ENCODE results near the gene TRABD2B. TPM values are rescaled to one million over a fixed set of nuclear protein-coding genes. Genes with fewer than 3 reads are reported as not detected.

The TRABD2B gene
- total RNA-seq, 1 experiment from 2014 or later = 10.3 TPM

- peaks cover 30% of the 10 kb centered on the region for H3K27me3 Mint-ChIP-seq (ENCODE audit: low read depth)
- no peak for TF ChIP-seq SMAD3 (CRISPR knock-in tag; IDR thresholded peaks at IDR 0.05; ENCODE audit: borderline replicate concordance)
- no peak for TF ChIP-seq NFYB (CRISPR knock-in tag; conservative IDR thresholded peaks at IDR 0.05; ENCODE audit: low read depth)
- TF ChIP-seq CREM (CRISPR knock-in tag; IDR thresholded peaks at IDR 0.05) = no peak
- no peak for TF ChIP-seq JUN (CRISPR knock-in tag; IDR thresholded peaks at IDR 0.05)
- TF ChIP-seq MXD4 (CRISPR knock-in tag; IDR thresholded peaks at IDR 0.05; ENCODE audit: borderline replicate concordance) = no peak
- peaks cover 3% of the 10 kb centered on the region; the same call in 1 of the 2 replicates for H3K9me3 Mint-ChIP-seq
- no peak overlapping the region for H3K4me3 Mint-ChIP-seq
- DNase-seq (ENCODE audit: low spot score) (no peak), ATAC-seq (no peak)
- H3K27ac Mint-ChIP-seq = no peak overlapping the region
- POLR2A ChIA-PET = no interaction called here
- no peaks in the 10 kb centered on the region for H3K36me3 Mint-ChIP-seq
- CTCF ChIA-PET = interaction anchor here (5.4 kb wide), 1 partner anchor 58 kb away, joined by 78 read pairs; no protein-coding TSS in a partner anchor
- H3K4me1 Mint-ChIP-seq = peaks cover 27% of the 10 kb centered on the region
Observed at GRCh38 chr1:48002142-48002541, 5.0 kb upstream of the TRABD2B start.

DNA sequence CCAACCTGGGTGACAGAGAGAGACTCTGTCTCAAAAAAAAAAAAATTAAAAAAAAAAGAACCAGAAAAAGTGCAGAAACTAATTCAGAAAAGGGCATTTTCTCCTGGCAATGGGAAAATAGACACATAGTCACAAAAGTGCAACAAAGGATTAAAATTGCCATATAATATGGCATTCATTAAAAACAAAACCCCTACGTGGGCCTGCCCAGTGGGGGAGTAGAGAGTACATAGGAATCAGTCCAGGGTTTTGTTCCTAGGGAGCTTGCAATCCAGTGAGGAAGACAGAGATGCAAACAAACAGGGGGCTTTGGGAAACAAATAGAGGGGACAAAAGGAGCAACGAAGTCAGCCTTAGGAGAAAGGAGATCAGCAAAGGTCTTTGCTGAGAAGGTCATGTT is 4.5 kb upstream of the TRABD2B start:
- ChIA-PET POLR2A (no interaction called here), CTCF (interaction anchor here (1.7 to 5.4 kb wide), 2 partner anchors 59 to 92 kb away, joined by 4 to 78 read pairs; no protein-coding TSS in a partner anchor)
- H3K36me3 Mint-ChIP-seq = no peaks in the 10 kb centered on the region
- peaks cover 27% of the 10 kb centered on the region for H3K4me1 Mint-ChIP-seq
- H3K27me3 Mint-ChIP-seq (ENCODE audit: low read depth) = peaks cover 26% of the 10 kb centered on the region
- no peaks in the 10 kb centered on the region for H3K9me3 Mint-ChIP-seq
- no peak for DNase-seq (ENCODE audit: low spot score)
- TF ChIP-seq ZNF425 (CRISPR knock-in tag; conservative IDR thresholded peaks at IDR 0.05) (no peak), ZNF219 (CRISPR knock-in tag; IDR thresholded peaks at IDR 0.05; ENCODE audit: borderline replicate concordance) (no peak), CREB1 (CRISPR knock-in tag; IDR thresholded peaks at IDR 0.05) (no peak), GRHL2 (CRISPR knock-in tag; IDR thresholded peaks at IDR 0.05; ENCODE audit: insufficient replicate concordance, severe bottlenecking) (no peak), SMAD3 (CRISPR knock-in tag; IDR thresholded peaks at IDR 0.05; ENCODE audit: borderline replicate concordance) (no peak), ZNF423 (CRISPR knock-in tag; IDR thresholded peaks at IDR 0.05) (no peak), FOXK1 (CRISPR knock-in tag; IDR thresholded peaks at IDR 0.05) (no peak), NFATC4 (CRISPR knock-in tag; IDR thresholded peaks at IDR 0.05) (no peak), GTF2I (CRISPR knock-in tag; conservative IDR thresholded peaks at IDR 0.05) (no peak), ETV6 (CRISPR knock-in tag; IDR thresholded peaks at IDR 0.05) (no peak), SOX15 (CRISPR knock-in tag; IDR thresholded peaks at IDR 0.05) (no peak), FOXJ3 (CRISPR knock-in tag; IDR thresholded peaks at IDR 0.05; ENCODE audit: borderline replicate concordance) (no peak), OVOL2 (CRISPR knock-in tag; IDR thresholded peaks at IDR 0.05; ENCODE audit: borderline replicate concordance) (no peak), MXD4 (CRISPR knock-in tag; IDR thresholded peaks at IDR 0.05; ENCODE audit: borderline replicate concordance) (no peak)
- TF ChIP-seq, protein P1, sequence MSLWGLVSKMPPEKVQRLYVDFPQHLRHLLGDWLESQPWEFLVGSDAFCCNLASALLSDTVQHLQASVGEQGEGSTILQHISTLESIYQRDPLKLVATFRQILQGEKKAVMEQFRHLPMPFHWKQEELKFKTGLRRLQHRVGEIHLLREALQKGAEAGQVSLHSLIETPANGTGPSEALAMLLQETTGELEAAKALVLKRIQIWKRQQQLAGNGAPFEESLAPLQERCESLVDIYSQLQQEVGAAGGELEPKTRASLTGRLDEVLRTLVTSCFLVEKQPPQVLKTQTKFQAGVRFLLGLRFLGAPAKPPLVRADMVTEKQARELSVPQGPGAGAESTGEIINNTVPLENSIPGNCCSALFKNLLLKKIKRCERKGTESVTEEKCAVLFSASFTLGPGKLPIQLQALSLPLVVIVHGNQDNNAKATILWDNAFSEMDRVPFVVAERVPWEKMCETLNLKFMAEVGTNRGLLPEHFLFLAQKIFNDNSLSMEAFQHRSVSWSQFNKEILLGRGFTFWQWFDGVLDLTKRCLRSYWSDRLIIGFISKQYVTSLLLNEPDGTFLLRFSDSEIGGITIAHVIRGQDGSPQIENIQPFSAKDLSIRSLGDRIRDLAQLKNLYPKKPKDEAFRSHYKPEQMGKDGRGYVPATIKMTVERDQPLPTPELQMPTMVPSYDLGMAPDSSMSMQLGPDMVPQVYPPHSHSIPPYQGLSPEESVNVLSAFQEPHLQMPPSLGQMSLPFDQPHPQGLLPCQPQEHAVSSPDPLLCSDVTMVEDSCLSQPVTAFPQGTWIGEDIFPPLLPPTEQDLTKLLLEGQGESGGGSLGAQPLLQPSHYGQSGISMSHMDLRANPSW (CRISPR knock-in tag; conservative IDR thresholded peaks at IDR 0.05; ENCODE audit: low read depth) = no peak
- TF ChIP-seq, protein P2, sequence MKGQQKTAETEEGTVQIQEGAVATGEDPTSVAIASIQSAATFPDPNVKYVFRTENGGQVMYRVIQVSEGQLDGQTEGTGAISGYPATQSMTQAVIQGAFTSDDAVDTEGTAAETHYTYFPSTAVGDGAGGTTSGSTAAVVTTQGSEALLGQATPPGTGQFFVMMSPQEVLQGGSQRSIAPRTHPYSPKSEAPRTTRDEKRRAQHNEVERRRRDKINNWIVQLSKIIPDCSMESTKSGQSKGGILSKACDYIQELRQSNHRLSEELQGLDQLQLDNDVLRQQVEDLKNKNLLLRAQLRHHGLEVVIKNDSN (CRISPR knock-in tag; IDR thresholded peaks at IDR 0.05) = no peak
- TF ChIP-seq, protein P3, sequence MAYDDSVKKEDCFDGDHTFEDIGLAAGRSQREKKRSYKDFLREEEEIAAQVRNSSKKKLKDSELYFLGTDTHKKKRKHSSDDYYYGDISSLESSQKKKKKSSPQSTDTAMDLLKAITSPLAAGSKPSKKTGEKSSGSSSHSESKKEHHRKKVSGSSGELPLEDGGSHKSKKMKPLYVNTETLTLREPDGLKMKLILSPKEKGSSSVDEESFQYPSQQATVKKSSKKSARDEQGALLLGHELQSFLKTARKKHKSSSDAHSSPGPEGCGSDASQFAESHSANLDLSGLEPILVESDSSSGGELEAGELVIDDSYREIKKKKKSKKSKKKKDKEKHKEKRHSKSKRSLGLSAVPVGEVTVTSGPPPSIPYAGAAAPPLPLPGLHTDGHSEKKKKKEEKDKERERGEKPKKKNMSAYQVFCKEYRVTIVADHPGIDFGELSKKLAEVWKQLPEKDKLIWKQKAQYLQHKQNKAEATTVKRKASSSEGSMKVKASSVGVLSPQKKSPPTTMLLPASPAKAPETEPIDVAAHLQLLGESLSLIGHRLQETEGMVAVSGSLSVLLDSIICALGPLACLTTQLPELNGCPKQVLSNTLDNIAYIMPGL (CRISPR knock-in tag; IDR thresholded peaks at IDR 0.05) = no peak
- TF ChIP-seq, protein P4, sequence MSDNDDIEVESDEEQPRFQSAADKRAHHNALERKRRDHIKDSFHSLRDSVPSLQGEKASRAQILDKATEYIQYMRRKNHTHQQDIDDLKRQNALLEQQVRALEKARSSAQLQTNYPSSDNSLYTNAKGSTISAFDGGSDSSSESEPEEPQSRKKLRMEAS (CRISPR knock-in tag; IDR thresholded peaks at IDR 0.05) = no peak
- TF ChIP-seq, protein P5, sequence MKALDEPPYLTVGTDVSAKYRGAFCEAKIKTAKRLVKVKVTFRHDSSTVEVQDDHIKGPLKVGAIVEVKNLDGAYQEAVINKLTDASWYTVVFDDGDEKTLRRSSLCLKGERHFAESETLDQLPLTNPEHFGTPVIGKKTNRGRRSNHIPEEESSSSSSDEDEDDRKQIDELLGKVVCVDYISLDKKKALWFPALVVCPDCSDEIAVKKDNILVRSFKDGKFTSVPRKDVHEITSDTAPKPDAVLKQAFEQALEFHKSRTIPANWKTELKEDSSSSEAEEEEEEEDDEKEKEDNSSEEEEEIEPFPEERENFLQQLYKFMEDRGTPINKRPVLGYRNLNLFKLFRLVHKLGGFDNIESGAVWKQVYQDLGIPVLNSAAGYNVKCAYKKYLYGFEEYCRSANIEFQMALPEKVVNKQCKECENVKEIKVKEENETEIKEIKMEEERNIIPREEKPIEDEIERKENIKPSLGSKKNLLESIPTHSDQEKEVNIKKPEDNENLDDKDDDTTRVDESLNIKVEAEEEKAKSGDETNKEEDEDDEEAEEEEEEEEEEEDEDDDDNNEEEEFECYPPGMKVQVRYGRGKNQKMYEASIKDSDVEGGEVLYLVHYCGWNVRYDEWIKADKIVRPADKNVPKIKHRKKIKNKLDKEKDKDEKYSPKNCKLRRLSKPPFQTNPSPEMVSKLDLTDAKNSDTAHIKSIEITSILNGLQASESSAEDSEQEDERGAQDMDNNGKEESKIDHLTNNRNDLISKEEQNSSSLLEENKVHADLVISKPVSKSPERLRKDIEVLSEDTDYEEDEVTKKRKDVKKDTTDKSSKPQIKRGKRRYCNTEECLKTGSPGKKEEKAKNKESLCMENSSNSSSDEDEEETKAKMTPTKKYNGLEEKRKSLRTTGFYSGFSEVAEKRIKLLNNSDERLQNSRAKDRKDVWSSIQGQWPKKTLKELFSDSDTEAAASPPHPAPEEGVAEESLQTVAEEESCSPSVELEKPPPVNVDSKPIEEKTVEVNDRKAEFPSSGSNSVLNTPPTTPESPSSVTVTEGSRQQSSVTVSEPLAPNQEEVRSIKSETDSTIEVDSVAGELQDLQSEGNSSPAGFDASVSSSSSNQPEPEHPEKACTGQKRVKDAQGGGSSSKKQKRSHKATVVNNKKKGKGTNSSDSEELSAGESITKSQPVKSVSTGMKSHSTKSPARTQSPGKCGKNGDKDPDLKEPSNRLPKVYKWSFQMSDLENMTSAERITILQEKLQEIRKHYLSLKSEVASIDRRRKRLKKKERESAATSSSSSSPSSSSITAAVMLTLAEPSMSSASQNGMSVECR (CRISPR knock-in tag; IDR thresholded peaks at IDR 0.05; ENCODE audit: borderline replicate concordance) = no peak
- H3K27ac Mint-ChIP-seq = no peak overlapping the region
- H3K4me3 Mint-ChIP-seq = no peak overlapping the region
- no peak for ATAC-seq

All from WTC11 (cell line).